ENCODE data around the gene PTCHD4.

- TF ChIP-seq CTCF (IDR thresholded peaks at IDR 0.05) (no peak), EZH2phosphoT487 (IDR thresholded peaks at IDR 0.05) (no peak)
Observed at GRCh38 chr6:48085131-48085741, 25.8 kb downstream of the PTCHD4 start.

All from neural progenitor cell (in vitro differentiated cells).